Transverse colon (tissue), 4 donors: Measurements from ENCODE around the gene FBXO47.

Source experiments
- EP300 ChIP-seq: sonication (generic); formaldehyde crosslinking; IDR thresholded peaks from one replicate; pipeline ENCODE4 v1.6.1; 2017; ENCODE audit warnings: antibody characterized with exemption, low read depth
- POLR2A ChIP-seq: fragments of 450-650 bp; IDR thresholded peaks from one replicate; pipeline ENCODE4 v1.6.1; 2016; ENCODE audit warnings: antibody characterized with exemption, mild to moderate bottlenecking, moderate library complexity
- POLR2AphosphoS5 ChIP-seq, 3 donors: sonication (generic); formaldehyde crosslinking; IDR thresholded peaks; one replicate each; pipeline ENCODE4 v1.6.1; 2016; ENCODE audit warnings: antibody characterized with exemption in 3 of 3
- TF ChIP-seq, protein P1 (sequence below), 5 experiments: fragments of 200-600 bp in 3 of 5; fragments of 450-650 bp in 2 of 5; sonication (generic) in 3 of 5; IDR thresholded peaks; 1 replicate in 2 of 5; 2 replicates in 3 of 5; pipeline ENCODE4 v1.5.1; 2016 to 2017; ENCODE audit warnings: antibody characterized with exemption in 5 of 5, inconsistent platforms in 3 of 5, mild to moderate bottlenecking in 2 of 5, moderate library complexity in 1 of 5

- TF ChIP-seq, protein P1, sequence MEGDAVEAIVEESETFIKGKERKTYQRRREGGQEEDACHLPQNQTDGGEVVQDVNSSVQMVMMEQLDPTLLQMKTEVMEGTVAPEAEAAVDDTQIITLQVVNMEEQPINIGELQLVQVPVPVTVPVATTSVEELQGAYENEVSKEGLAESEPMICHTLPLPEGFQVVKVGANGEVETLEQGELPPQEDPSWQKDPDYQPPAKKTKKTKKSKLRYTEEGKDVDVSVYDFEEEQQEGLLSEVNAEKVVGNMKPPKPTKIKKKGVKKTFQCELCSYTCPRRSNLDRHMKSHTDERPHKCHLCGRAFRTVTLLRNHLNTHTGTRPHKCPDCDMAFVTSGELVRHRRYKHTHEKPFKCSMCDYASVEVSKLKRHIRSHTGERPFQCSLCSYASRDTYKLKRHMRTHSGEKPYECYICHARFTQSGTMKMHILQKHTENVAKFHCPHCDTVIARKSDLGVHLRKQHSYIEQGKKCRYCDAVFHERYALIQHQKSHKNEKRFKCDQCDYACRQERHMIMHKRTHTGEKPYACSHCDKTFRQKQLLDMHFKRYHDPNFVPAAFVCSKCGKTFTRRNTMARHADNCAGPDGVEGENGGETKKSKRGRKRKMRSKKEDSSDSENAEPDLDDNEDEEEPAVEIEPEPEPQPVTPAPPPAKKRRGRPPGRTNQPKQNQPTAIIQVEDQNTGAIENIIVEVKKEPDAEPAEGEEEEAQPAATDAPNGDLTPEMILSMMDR (IDR thresholded peaks at IDR 0.05): no peak
- no peak for TF ChIP-seq POLR2A
- TF ChIP-seq POLR2AphosphoS5 (IDR thresholded peaks at IDR 0.05): no peak
- TF ChIP-seq EP300: no peak
Observed at GRCh38 chr17:39008633-39009032, 41.4 kb upstream of the FBXO47 start.
